Rectal smooth muscle tissue (tissue), 1 donor: ENCODE data around the gene MORN1.

Source experiments
- H3K27ac ChIP-seq: one replicate; pipeline ENCODE4 v1.7.0; 2013; ENCODE audit warnings: low read depth, low read length, inconsistent platforms
- H3K27me3 ChIP-seq: one replicate; pipeline ENCODE4 v1.7.0; 2013; ENCODE audit warnings: low read length; ENCODE audit not compliant: control insufficient read depth, insufficient read depth
- H3K36me3 ChIP-seq: one replicate; pipeline ENCODE4 v1.7.0; 2013; ENCODE audit warnings: low read length; ENCODE audit not compliant: control insufficient read depth, insufficient read depth
- H3K4me1 ChIP-seq: one replicate; pipeline ENCODE4 v1.7.0; 2013; ENCODE audit warnings: low read length; ENCODE audit not compliant: control insufficient read depth, insufficient read depth
- H3K4me3 ChIP-seq: one replicate; pipeline ENCODE4 v1.7.0; 2013; ENCODE audit warnings: low read length
- H3K9ac ChIP-seq: one replicate; pipeline ENCODE4 v1.7.0; 2013; ENCODE audit warnings: low read length

Gene MORN1

DNA sequence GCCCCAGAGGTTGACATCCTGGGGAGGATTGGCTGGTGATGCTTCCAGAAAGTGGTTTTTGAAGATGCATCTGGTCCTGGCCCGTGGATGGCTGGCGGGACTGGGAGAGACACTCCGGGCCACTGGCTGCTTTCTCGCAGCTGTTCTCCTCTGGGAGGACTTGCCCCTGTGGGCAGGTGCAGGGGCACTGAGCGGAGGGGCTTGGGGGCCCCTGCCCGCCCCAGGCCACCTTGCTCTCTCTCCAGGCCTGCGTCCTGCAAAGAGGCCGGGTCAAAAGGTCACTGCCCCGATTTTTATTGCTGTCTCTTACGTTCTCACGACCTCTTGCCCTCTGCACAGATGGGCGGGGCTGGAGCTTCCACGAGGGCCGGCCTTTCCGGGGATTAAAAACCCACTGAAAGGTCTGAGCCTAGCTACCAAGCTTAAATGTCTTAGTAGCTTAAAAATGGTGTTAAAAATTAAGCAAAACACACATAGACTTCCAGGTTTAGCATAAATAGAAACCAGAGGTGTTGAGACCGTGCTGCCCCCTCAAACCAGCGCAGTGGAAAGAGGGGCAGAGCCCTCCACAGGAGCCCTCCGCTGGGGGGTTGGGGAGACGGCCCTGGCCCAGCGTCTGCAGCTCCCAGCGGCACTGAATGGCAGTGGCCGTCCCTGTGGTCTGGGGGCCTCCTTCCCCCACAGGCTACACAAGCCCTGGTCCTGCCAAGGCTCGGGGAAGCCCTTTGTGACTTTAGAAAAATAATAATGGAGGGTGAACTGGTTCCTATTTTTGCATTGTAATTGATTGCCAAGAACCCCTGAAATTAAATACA is 119.3 kb downstream of the MORN1 start:
- Histone ChIP-seq H3K27me3 (no peaks in the 10 kb centered on the region), H3K4me3 (no peak overlapping the region), H3K27ac (no peak overlapping the region)

More for the DNA sequence above, 119.3 kb downstream of the MORN1 start:
- Histone ChIP-seq H3K9ac (no peak overlapping the region), H3K4me1 (peaks cover 53% of the 10 kb centered on the region), H3K36me3 (no peaks in the 10 kb centered on the region)
